ENCODE data around the gene UBASH3B.

The UBASH3B gene

DNA sequence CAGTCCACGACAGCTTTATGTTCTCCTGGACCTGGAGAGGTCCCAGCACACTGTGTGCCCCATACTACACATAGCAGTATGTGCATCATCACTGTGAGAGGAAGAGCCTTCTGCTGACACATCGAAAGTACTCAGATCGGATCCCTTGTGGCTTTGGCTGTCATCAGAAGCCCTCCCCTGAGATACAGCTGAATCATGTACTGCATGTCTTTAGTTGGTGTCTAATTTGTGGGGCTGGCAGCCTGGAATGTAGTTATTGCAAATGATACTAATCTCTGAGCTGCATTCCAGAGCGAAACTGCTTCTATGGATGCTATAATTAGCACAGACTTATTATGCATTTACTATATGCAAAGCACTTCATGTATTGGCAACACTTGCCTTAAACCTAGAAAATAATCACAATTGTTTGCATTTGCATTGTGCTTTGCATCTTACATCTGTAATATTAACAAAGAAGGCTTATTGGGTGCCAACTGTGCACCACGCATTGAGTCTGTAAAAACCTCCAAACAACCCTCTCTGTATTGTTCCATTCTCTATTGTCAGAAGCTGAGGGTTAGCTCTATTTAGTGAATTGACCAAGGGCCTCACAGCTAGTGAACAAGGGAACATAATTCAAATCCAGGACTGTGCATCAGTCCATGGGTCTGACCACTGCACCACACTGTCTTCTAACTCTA, 93.6 kb downstream of the UBASH3B start:
- peak; percentile 97 for DNase-seq (ENCODE audit: low read depth)
- no peak overlapping the region for H3K4me3 ChIP-seq (ENCODE audit: low read depth, low read length)
- TF ChIP-seq, protein P1, sequence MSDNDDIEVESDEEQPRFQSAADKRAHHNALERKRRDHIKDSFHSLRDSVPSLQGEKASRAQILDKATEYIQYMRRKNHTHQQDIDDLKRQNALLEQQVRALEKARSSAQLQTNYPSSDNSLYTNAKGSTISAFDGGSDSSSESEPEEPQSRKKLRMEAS (IDR thresholded peaks at IDR 0.05; ENCODE audit: low read depth, low read length) = 0 out of 2 replicates have a peak, but pooled peaks have one; percentile 45
- TF ChIP-seq, protein P2, sequence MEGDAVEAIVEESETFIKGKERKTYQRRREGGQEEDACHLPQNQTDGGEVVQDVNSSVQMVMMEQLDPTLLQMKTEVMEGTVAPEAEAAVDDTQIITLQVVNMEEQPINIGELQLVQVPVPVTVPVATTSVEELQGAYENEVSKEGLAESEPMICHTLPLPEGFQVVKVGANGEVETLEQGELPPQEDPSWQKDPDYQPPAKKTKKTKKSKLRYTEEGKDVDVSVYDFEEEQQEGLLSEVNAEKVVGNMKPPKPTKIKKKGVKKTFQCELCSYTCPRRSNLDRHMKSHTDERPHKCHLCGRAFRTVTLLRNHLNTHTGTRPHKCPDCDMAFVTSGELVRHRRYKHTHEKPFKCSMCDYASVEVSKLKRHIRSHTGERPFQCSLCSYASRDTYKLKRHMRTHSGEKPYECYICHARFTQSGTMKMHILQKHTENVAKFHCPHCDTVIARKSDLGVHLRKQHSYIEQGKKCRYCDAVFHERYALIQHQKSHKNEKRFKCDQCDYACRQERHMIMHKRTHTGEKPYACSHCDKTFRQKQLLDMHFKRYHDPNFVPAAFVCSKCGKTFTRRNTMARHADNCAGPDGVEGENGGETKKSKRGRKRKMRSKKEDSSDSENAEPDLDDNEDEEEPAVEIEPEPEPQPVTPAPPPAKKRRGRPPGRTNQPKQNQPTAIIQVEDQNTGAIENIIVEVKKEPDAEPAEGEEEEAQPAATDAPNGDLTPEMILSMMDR (IDR thresholded peaks at IDR 0.05; ENCODE audit: low read depth, low read length) = no peak
- TF ChIP-seq MYC (IDR thresholded peaks at IDR 0.05; ENCODE audit: low read depth, low read length) (peak; percentile 9; the same call in 1 of the 2 replicates), POLR2A (IDR thresholded peaks at IDR 0.05; ENCODE audit: extremely low read depth, insufficient read length) (no peak)

DNA sequence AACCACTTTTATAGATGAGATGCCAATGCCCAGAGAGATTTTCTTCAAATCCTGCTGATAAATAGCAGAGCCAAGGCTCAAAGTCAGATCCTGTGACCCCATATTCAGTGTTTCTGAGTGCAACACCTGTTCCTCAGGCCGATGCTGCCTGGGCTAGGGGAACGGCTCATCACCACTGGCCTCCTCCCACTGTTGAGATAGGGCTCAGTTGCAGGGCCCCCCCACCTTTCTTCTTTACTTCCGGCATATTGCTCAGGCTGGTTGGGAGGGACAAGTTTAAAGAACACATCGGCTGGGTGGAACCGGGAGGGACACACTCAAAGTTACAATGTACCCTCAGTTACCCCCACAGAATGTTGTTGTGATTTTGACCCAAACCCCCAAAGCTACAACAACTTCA, 94.5 kb downstream of the UBASH3B start:
- no peak for DNase-seq (ENCODE audit: low read depth)
- no peak overlapping the region for H3K4me3 ChIP-seq (ENCODE audit: low read depth, low read length)
- TF ChIP-seq, protein P2 (IDR thresholded peaks at IDR 0.05; ENCODE audit: low read depth, low read length) = no peak
- no peak for TF ChIP-seq POLR2A (IDR thresholded peaks at IDR 0.05; ENCODE audit: extremely low read depth, insufficient read length)
- no peak for TF ChIP-seq MYC (IDR thresholded peaks at IDR 0.05; ENCODE audit: low read depth, low read length)
- TF ChIP-seq, protein P1 (IDR thresholded peaks at IDR 0.05; ENCODE audit: low read depth, low read length) = no peak

DNA sequence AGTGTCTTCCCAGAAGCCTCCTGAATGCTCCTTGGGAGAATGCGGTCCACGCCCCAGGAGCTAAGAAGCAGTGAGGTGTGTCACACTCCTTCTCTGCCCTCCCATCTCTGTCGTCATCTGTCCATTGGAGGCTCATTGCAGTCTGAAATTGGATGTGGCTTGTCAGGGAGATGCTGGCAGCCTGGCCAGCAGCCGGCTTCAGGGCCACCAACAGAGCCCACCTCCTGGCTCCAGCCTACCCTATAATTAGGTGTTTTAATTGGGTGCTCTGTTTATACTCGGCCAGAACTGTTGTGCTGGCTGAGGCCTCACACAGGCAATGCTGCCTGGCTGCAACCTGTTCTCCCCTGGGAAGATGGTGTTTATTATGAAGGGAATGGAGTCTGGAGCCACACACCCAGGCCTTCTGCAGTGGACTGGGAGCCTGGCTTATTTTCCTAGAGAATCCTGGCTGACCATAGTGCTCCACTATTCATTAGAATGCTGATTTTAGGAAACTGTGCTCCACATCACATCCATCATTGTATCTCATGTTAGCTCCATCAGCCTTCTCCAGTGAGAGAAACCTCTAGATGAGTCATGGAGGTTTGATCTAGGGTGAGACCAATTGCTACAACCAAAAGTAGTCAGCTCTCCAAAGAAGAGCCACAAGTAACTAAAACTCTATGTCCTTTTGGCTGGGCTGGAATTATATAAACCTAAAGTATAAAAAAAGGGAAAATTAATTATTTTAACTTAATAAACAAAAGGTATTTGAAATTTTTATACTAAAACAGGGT, 96.0 kb downstream of the UBASH3B start:
- peak; percentile 61 for DNase-seq (ENCODE audit: low read depth)
- no peak overlapping the region for H3K4me3 ChIP-seq (ENCODE audit: low read depth, low read length)
- TF ChIP-seq POLR2A (IDR thresholded peaks at IDR 0.05; ENCODE audit: extremely low read depth, insufficient read length) = no peak
- TF ChIP-seq, protein P2 (IDR thresholded peaks at IDR 0.05; ENCODE audit: low read depth, low read length) = no peak
- TF ChIP-seq MYC (IDR thresholded peaks at IDR 0.05; ENCODE audit: low read depth, low read length) = no peak
- TF ChIP-seq, protein P1 (IDR thresholded peaks at IDR 0.05; ENCODE audit: low read depth, low read length) = no peak

DNA sequence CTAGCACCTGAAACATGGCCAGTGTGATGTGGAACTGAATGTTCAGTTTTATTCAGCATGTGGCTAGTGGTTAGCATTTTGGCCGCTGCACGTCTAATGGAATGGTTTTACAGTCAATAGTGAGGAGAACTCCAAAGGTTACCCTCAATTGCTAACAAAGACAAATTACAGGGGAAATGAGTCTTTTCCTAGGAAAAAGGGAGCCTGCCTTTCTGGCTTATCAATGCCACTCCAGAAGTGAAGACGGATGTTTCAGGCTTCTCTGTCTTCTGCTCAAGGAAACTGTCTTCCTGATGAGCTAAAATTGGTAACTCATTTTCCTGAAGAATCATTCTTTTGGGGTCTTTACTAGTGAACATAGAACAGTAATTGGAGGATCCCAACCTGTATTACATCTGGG, 98.5 kb downstream of the UBASH3B start:
- no peak overlapping the region for H3K4me3 ChIP-seq (ENCODE audit: low read depth, low read length)
- TF ChIP-seq POLR2A (IDR thresholded peaks at IDR 0.05; ENCODE audit: extremely low read depth, insufficient read length) = no peak
- TF ChIP-seq, protein P1 (IDR thresholded peaks at IDR 0.05; ENCODE audit: low read depth, low read length) = no peak
- TF ChIP-seq, protein P2 (IDR thresholded peaks at IDR 0.05; ENCODE audit: low read depth, low read length) = no peak
- TF ChIP-seq MYC (IDR thresholded peaks at IDR 0.05; ENCODE audit: low read depth, low read length) = no peak
- DNase-seq (ENCODE audit: low read depth) = no peak

DNA sequence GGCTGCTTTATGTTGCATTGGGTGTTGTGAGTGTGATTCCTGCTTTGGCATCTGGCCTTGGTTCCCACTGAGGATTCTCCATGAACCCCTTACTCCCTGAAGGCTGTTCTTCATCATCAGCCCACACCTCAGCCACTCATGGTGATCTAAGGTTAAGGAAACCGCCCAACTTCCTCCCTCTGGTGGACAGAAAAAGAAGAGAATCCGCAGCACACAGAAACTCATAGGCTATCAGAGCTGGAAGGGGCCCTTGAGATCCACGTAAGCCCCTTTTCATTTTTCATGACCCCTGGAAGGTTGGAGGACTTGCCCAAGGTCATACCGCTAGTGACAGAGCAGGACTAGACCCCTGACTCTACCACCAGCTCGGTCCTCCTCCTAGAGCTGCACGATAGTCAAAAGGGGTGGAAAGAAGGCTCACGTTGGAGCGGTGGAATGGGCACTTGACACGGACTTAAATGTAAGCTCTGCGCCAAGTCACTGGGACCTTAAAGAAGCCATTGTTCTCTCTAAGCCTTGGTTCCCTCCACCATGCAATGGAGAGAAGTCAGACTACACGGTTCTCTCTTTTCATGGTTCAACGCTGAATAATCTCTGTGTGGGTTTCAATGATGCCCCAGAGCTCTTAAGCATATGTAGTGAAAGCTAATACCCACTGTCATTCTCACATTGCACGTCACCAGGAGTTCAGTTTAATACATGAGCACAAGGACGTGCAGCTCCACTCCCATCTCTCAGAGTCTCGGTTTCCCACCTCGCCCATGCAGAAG, 99.2 kb downstream of the UBASH3B start:
- peak; percentile 75 for DNase-seq (ENCODE audit: low read depth)
- no peak overlapping the region for H3K4me3 ChIP-seq (ENCODE audit: low read depth, low read length)
- TF ChIP-seq MYC (IDR thresholded peaks at IDR 0.05; ENCODE audit: low read depth, low read length) = no peak
- TF ChIP-seq, protein P2 (IDR thresholded peaks at IDR 0.05; ENCODE audit: low read depth, low read length) = peak; percentile 67
